ENCODE measurements around the gene FILIP1L.

The FILIP1L gene

DNA sequence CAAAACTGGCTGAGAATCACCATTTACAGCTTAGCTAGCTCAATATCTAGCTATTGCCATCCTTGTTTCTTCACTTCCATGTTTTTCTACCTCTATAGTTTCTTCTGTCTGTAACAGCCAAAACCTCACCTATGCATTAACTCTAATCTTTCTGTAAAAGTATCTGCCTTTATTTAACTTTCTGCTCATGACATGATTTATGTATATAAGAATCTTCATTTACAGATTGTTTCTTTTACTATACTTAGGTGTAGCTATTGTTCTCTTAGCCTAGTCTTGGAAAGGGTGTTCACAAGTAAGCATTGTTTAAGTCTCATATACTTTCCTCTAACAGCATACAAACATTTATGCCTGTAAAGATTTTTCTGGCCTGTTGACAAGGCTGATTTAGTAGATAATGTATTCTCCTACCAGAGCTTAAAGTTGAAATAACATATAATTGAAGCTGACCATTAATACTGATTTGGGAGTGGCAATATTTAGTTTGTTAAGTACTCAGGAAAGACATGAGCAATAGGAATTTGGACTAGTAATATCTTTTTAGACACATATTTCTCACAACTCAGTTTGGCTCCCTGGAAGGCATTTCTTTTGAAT lies 9.4 kb downstream of the FILIP1L start:
- no peaks in the 10 kb centered on the region for H3K79me2 ChIP-seq (ENCODE audit: low read length)
- H3K27me3 ChIP-seq (replicated peaks; ENCODE audit: insufficient read depth, low read length), result no peaks in the 10 kb centered on the region
- no peaks in the 10 kb centered on the region for H4K20me1 ChIP-seq (ENCODE audit: insufficient read depth, low read length)
- peak overlapping the region; percentile 74 for H3K27ac ChIP-seq (ENCODE audit: low read length)
- TF ChIP-seq EZH2phosphoT487 (IDR thresholded peaks at IDR 0.05; ENCODE audit: low read length) (no peak), EZH2 (optimal IDR thresholded peaks at IDR 0.05; ENCODE audit: low read depth, low read length) (no peak)
- TF ChIP-seq, protein P1, sequence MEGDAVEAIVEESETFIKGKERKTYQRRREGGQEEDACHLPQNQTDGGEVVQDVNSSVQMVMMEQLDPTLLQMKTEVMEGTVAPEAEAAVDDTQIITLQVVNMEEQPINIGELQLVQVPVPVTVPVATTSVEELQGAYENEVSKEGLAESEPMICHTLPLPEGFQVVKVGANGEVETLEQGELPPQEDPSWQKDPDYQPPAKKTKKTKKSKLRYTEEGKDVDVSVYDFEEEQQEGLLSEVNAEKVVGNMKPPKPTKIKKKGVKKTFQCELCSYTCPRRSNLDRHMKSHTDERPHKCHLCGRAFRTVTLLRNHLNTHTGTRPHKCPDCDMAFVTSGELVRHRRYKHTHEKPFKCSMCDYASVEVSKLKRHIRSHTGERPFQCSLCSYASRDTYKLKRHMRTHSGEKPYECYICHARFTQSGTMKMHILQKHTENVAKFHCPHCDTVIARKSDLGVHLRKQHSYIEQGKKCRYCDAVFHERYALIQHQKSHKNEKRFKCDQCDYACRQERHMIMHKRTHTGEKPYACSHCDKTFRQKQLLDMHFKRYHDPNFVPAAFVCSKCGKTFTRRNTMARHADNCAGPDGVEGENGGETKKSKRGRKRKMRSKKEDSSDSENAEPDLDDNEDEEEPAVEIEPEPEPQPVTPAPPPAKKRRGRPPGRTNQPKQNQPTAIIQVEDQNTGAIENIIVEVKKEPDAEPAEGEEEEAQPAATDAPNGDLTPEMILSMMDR (IDR thresholded peaks at IDR 0.05; ENCODE audit: low read length), result no peak
- peak overlapping the region; percentile 16 for H3K4me2 ChIP-seq (ENCODE audit: low read depth, low read length)
- H3K4me1 ChIP-seq (ENCODE audit: low read length), result peaks cover 34% of the 10 kb centered on the region
- H3K4me3 ChIP-seq (ENCODE audit: low read length), result no peak overlapping the region
- H2AFZ ChIP-seq (ENCODE audit: low read length), result no peak overlapping the region
- no peaks in the 10 kb centered on the region for H3K9me3 ChIP-seq (replicated peaks; ENCODE audit: insufficient read depth, low read length)
- peaks cover 12% of the 10 kb centered on the region for H3F3A ChIP-seq (ENCODE audit: insufficient read depth, low read length)
- H3K36me3 ChIP-seq (replicated peaks; ENCODE audit: insufficient read depth, low read length), result no peaks in the 10 kb centered on the region
- H3K9ac ChIP-seq (ENCODE audit: low read length), result peak overlapping the region; percentile 13; the same call in 1 of the 2 replicates
- no peaks in the 10 kb centered on the region for H3K9me2 ChIP-seq (replicated peaks; ENCODE audit: insufficient read depth, low read length)
- DNase-seq, result no peak

DNA sequence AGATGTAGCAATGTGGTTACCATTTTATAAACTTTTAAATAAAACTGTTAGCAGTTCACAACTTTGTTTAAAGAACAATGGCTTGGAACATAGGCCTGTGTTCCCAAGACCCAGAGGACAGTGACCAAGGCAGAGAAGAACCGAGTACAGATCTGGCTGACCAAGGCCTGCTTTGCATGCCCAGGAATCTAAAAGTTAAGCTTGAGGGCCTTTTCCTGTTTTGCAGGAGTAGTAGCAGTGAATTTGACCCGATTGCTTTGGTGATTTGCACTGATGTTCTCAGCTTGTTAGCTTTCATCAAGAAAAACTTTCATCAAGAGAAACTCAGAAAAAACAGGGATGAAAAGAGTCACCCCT lies 9.9 kb downstream of the FILIP1L start:
- Histone ChIP-seq H2AFZ (ENCODE audit: low read length) (no peak overlapping the region), H3K9me3 (replicated peaks; ENCODE audit: insufficient read depth, low read length) (no peaks in the 10 kb centered on the region), H3K4me3 (ENCODE audit: low read length) (no peak overlapping the region), H3K4me2 (ENCODE audit: low read depth, low read length) (peak overlapping the region; percentile 16), H3K27me3 (replicated peaks; ENCODE audit: insufficient read depth, low read length) (no peaks in the 10 kb centered on the region), H3K79me2 (ENCODE audit: low read length) (no peaks in the 10 kb centered on the region), H3K27ac (ENCODE audit: low read length) (peak overlapping the region; percentile 74), H3K9me2 (replicated peaks; ENCODE audit: insufficient read depth, low read length) (no peaks in the 10 kb centered on the region), H3K9ac (ENCODE audit: low read length) (peak overlapping the region; percentile 13; the same call in 1 of the 2 replicates), H3F3A (ENCODE audit: insufficient read depth, low read length) (peaks cover 12% of the 10 kb centered on the region), H4K20me1 (ENCODE audit: insufficient read depth, low read length) (no peaks in the 10 kb centered on the region), H3K36me3 (replicated peaks; ENCODE audit: insufficient read depth, low read length) (no peaks in the 10 kb centered on the region), H3K4me1 (ENCODE audit: low read length) (peaks cover 34% of the 10 kb centered on the region)
- no peak for DNase-seq
- no peak for TF ChIP-seq EZH2phosphoT487 (IDR thresholded peaks at IDR 0.05; ENCODE audit: low read length)
- TF ChIP-seq, protein P1 (IDR thresholded peaks at IDR 0.05; ENCODE audit: low read length), result no peak
- TF ChIP-seq EZH2 (optimal IDR thresholded peaks at IDR 0.05; ENCODE audit: low read depth, low read length), result no peak

DNA sequence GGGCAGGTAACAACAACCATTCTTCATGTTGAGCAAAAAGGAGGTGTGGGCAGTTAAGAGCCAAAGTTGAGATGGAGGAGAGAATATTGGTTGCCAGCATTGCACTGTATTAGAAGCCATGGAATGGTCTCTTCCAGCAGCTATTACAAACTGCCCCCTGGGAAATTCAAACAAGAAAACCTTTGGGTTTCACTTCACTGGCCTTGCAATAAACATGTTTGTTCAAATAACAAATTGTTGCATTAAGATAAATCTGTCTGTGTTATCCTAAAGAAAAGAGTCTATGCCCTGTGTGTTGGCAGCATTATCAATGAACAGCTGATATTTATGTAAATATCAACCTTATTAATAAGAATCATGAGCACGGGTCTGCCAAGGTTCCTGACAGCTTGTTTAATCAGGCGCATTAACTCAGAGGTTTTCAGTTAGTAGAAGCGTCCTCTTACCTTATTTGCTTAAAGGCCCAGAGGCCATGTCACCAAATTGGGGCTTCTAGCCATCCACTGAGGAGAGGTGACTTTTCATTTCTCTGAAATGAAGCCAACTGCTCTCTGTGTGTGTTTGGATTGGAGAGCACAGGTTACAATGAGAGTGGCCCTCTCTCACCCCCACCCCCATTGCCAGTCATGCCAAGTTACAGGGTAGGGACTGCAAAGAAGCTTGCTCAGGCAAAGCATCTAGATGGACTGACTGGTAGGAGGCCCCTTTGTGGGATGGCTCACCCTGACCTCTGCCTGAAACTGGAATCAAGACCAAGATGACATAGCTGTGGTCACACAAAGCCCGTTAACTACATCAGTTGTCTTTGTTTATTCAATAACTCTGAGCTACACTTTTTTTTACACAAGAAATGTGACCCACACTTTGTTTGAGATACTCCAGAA lies 10.5 kb downstream of the FILIP1L start:
- Histone ChIP-seq H3K9me3 (replicated peaks; ENCODE audit: insufficient read depth, low read length) (no peaks in the 10 kb centered on the region), H3K4me2 (ENCODE audit: low read depth, low read length) (peak overlapping the region; percentile 16), H4K20me1 (ENCODE audit: insufficient read depth, low read length) (no peaks in the 10 kb centered on the region), H3K27me3 (replicated peaks; ENCODE audit: insufficient read depth, low read length) (no peaks in the 10 kb centered on the region), H3F3A (ENCODE audit: insufficient read depth, low read length) (peaks cover 12% of the 10 kb centered on the region), H3K9ac (ENCODE audit: low read length) (no peak overlapping the region), H3K36me3 (replicated peaks; ENCODE audit: insufficient read depth, low read length) (no peaks in the 10 kb centered on the region), H2AFZ (ENCODE audit: low read length) (no peak overlapping the region), H3K4me3 (ENCODE audit: low read length) (no peak overlapping the region), H3K79me2 (ENCODE audit: low read length) (no peaks in the 10 kb centered on the region), H3K27ac (ENCODE audit: low read length) (peak overlapping the region; percentile 74), H3K9me2 (replicated peaks; ENCODE audit: insufficient read depth, low read length) (no peaks in the 10 kb centered on the region), H3K4me1 (ENCODE audit: low read length) (peaks cover 34% of the 10 kb centered on the region)
- DNase-seq, result peak; percentile 80
- TF ChIP-seq, protein P1 (IDR thresholded peaks at IDR 0.05; ENCODE audit: low read length), result no peak
- TF ChIP-seq EZH2phosphoT487 (IDR thresholded peaks at IDR 0.05; ENCODE audit: low read length) (no peak), EZH2 (optimal IDR thresholded peaks at IDR 0.05; ENCODE audit: low read depth, low read length) (no peak)

Measured in MM.1S (cell line).